Measurements from ENCODE around the gene HMX1. TPM values are rescaled to one million over a fixed set of nuclear protein-coding genes. Genes with fewer than 3 reads are reported as not detected.

The HMX1 gene
- total and polyA plus RNA-seq, 2 experiments from 2014 or later = not detected

GRCh38 chr4:8848507-8849265, 23.0 kb downstream of the HMX1 start:
- no peak overlapping the region for H3K4me3 ChIP-seq
- H3K9me2 ChIP-seq (ENCODE audit: insufficient read depth) = no peaks in the 10 kb centered on the region
- no peaks in the 10 kb centered on the region for H3K9me3 ChIP-seq (ENCODE audit: low read depth)
- no peaks in the 10 kb centered on the region for H3F3A ChIP-seq (ENCODE audit: insufficient read depth)
- in situ Hi-C loops (cut with MboI) = no loop called here
- no peaks in the 10 kb centered on the region for H3K79me2 ChIP-seq (ENCODE audit: insufficient read depth)
- WGBS, 2 experiments (ENCODE audit: low coverage in 1 of 2, low lambda C conversion rate in 2 of 2, missing lambda C conversion rate in 2 of 2) = 49 to 56% methylated on average over 11 to 14 of the region's 14 CpGs
- no peak overlapping the region for H2AFZ ChIP-seq
- H3K36me3 ChIP-seq (ENCODE audit: low read depth) = no peaks in the 10 kb centered on the region
- DNase-seq = no peak
- H3K4me2 ChIP-seq (ENCODE audit: unreplicated experiment) = no peak overlapping the region
- no peaks in the 10 kb centered on the region for H4K20me1 ChIP-seq (ENCODE audit: insufficient read depth)
- no peaks in the 10 kb centered on the region for H3K4me1 ChIP-seq (ENCODE audit: insufficient read depth)
- H3K27me3 ChIP-seq (replicated peaks; ENCODE audit: insufficient read depth) = peaks cover 47% of the 10 kb centered on the region; the same call in 1 of the 2 replicates
- TF ChIP-seq EZH2 (IDR thresholded peaks at IDR 0.05; ENCODE audit: insufficient read depth, poor library complexity, severe bottlenecking) (no peak), EZH2phosphoT487 (IDR thresholded peaks at IDR 0.05; ENCODE audit: insufficient read depth, low read depth) (no peak)
- no peak overlapping the region for H3K27ac ChIP-seq
- H3K9ac ChIP-seq = no peak overlapping the region

- Histone ChIP-seq H3F3A (ENCODE audit: insufficient read depth) (no peaks in the 10 kb centered on the region), H3K27ac (no peak overlapping the region), H4K20me1 (ENCODE audit: insufficient read depth) (no peaks in the 10 kb centered on the region), H3K9me2 (ENCODE audit: insufficient read depth) (no peaks in the 10 kb centered on the region), H3K4me2 (ENCODE audit: unreplicated experiment) (no peak overlapping the region), H3K27me3 (replicated peaks; ENCODE audit: insufficient read depth) (peaks cover 39% of the 10 kb centered on the region; the same call in 1 of the 2 replicates), H3K9me3 (ENCODE audit: low read depth) (no peaks in the 10 kb centered on the region), H3K79me2 (ENCODE audit: insufficient read depth) (no peaks in the 10 kb centered on the region), H3K9ac (no peak overlapping the region), H3K4me3 (no peak overlapping the region), H2AFZ (no peak overlapping the region), H3K36me3 (ENCODE audit: low read depth) (no peaks in the 10 kb centered on the region), H3K4me1 (ENCODE audit: insufficient read depth) (no peaks in the 10 kb centered on the region)
- DNase-seq = no peak
- 2% methylated on average over 10 of the region's 10 CpGs for WGBS, 2 experiments (ENCODE audit: low coverage in 1 of 2, low lambda C conversion rate in 2 of 2, missing lambda C conversion rate in 2 of 2)
- in situ Hi-C loops (cut with MboI) = no loop called here
- TF ChIP-seq EZH2 (IDR thresholded peaks at IDR 0.05; ENCODE audit: insufficient read depth, poor library complexity, severe bottlenecking) (no peak), EZH2phosphoT487 (IDR thresholded peaks at IDR 0.05; ENCODE audit: insufficient read depth, low read depth) (no peak)
Observed at GRCh38 chr4:8847764-8848163, 23.9 kb downstream of the HMX1 start.

GRCh38 chr4:8847331-8847730, 24.3 kb downstream of the HMX1 start:
- Histone ChIP-seq H3K4me2 (ENCODE audit: unreplicated experiment) (no peak overlapping the region), H3K4me3 (no peak overlapping the region), H3K9ac (no peak overlapping the region), H3K79me2 (ENCODE audit: insufficient read depth) (no peaks in the 10 kb centered on the region), H2AFZ (no peak overlapping the region), H3K4me1 (ENCODE audit: insufficient read depth) (no peaks in the 10 kb centered on the region), H3K27me3 (replicated peaks; ENCODE audit: insufficient read depth) (peaks cover 35% of the 10 kb centered on the region; the same call in 1 of the 2 replicates), H4K20me1 (ENCODE audit: insufficient read depth) (no peaks in the 10 kb centered on the region), H3K9me2 (ENCODE audit: insufficient read depth) (no peaks in the 10 kb centered on the region), H3F3A (ENCODE audit: insufficient read depth) (no peaks in the 10 kb centered on the region), H3K27ac (no peak overlapping the region), H3K36me3 (ENCODE audit: low read depth) (no peaks in the 10 kb centered on the region), H3K9me3 (ENCODE audit: low read depth) (no peaks in the 10 kb centered on the region)
- no peak for DNase-seq
- TF ChIP-seq EZH2phosphoT487 (IDR thresholded peaks at IDR 0.05; ENCODE audit: insufficient read depth, low read depth) (no peak), EZH2 (IDR thresholded peaks at IDR 0.05; ENCODE audit: insufficient read depth, poor library complexity, severe bottlenecking) (no peak)
- WGBS, 2 experiments (ENCODE audit: low coverage in 1 of 2, low lambda C conversion rate in 2 of 2, missing lambda C conversion rate in 2 of 2) = 21 to 27% methylated on average over 12 of the region's 12 CpGs
- in situ Hi-C loops (cut with MboI) = no loop called here

- H3K27me3 ChIP-seq (replicated peaks; ENCODE audit: insufficient read depth) = peaks cover 30% of the 10 kb centered on the region; the same call in 1 of the 2 replicates
- in situ Hi-C loops (cut with MboI) = no loop called here
- H3F3A ChIP-seq (ENCODE audit: insufficient read depth) = no peaks in the 10 kb centered on the region
- H3K9me2 ChIP-seq (ENCODE audit: insufficient read depth) = no peaks in the 10 kb centered on the region
- H2AFZ ChIP-seq = no peak overlapping the region
- no peaks in the 10 kb centered on the region for H4K20me1 ChIP-seq (ENCODE audit: insufficient read depth)
- no peak overlapping the region for H3K4me3 ChIP-seq
- H3K4me2 ChIP-seq (ENCODE audit: unreplicated experiment) = no peak overlapping the region
- H3K79me2 ChIP-seq (ENCODE audit: insufficient read depth) = no peaks in the 10 kb centered on the region
- no peak overlapping the region for H3K27ac ChIP-seq
- H3K36me3 ChIP-seq (ENCODE audit: low read depth) = no peaks in the 10 kb centered on the region
- WGBS, 2 experiments (ENCODE audit: low coverage in 1 of 2, low lambda C conversion rate in 2 of 2, missing lambda C conversion rate in 2 of 2) = 5 to 10% methylated on average over 3 of the region's 3 CpGs
- no peak for DNase-seq
- TF ChIP-seq EZH2 (IDR thresholded peaks at IDR 0.05; ENCODE audit: insufficient read depth, poor library complexity, severe bottlenecking) = no peak
- H3K9me3 ChIP-seq (ENCODE audit: low read depth) = no peaks in the 10 kb centered on the region
- H3K9ac ChIP-seq = no peak overlapping the region
- H3K4me1 ChIP-seq (ENCODE audit: insufficient read depth) = no peaks in the 10 kb centered on the region
Observed at GRCh38 chr4:8846826-8847225, 24.8 kb downstream of the HMX1 start.
